Endothelial cell of umbilical vein (primary cell): ENCODE measurements around the gene ZBTB25. TPM values are rescaled to one million over a fixed set of nuclear protein-coding genes. Genes with fewer than 3 reads are reported as not detected.

ENCODE experiments used
- BruUV-seq: library from RNA; stranded (reverse); fragments of 400-500 nt; replicated peaks from 2 replicates; lab custom pipeline; 2021; lab: Mats Ljungman, UMichigan
- CTCF ChIA-PET: fragments of 300-600, 350-600 bp; sonication (Branson Sonifier 250); formaldehyde crosslinking; loops from one replicate; lab custom pipeline; 2021; ENCODE audit warnings: antibody characterized with exemption, inconsistent platforms; lab: Charles Lee
- POLR2A ChIA-PET: fragments of 300-600, 350-600 bp; sonication (Branson Sonifier 250); formaldehyde crosslinking; loops from one replicate; lab custom pipeline; 2021; ENCODE audit warnings: antibody characterized with exemption, inconsistent platforms; lab: Charles Lee
- DNase-seq: peaks from one replicate; pipeline ENCODE4 v3.0.0-alpha.2; 2011; ENCODE audit warnings: low read depth, low spot score
- FAIRE-seq: peaks from 2 replicates; lab custom pipeline; 2011; peaks lifted over from hg19 to GRCh38; lab: Jason Lieb, UNC
- H2AFZ ChIP-seq: 2 replicates; pipeline ENCODE4 v1.6.0; 2012; ENCODE audit warnings: low read depth, low read length, control low read depth, inconsistent platforms
- H3K27ac ChIP-seq: 2 replicates; pipeline ENCODE4 v1.5.1; 2011; ENCODE audit warnings: low read depth, mild to moderate bottlenecking, control low read depth, low read length, moderate library complexity; ENCODE audit not compliant: insufficient read depth
- H3K27me3 ChIP-seq, 2 experiments: 2 replicates each; pipeline versions ENCODE4 v1.6.0 to v1.6.1; 2011; ENCODE audit warnings: low read length in 2 of 2, mixed read lengths in 1 of 2; ENCODE audit not compliant: control insufficient read depth in 2 of 2, insufficient read depth in 2 of 2
- H3K36me3 ChIP-seq, 2 experiments: 2 replicates in 1 of 2; 3 replicates in 1 of 2; pipeline ENCODE4 v1.5.1; 2011; ENCODE audit warnings: low read length in 2 of 2, mild to moderate bottlenecking in 1 of 2, moderate library complexity in 1 of 2; ENCODE audit not compliant: control insufficient read depth in 2 of 2, insufficient read depth in 2 of 2; ENCODE audit errors: extremely low read depth in 1 of 2
- H3K4me1 ChIP-seq: 3 replicates; pipeline ENCODE4 v1.5.1; 2011; ENCODE audit warnings: mild to moderate bottlenecking, low read length; ENCODE audit not compliant: control insufficient read depth, insufficient read depth; ENCODE audit errors: extremely low read depth
- H3K4me2 ChIP-seq: 2 replicates; pipeline ENCODE4 v1.6.1; 2011; ENCODE audit warnings: low read length, control low read depth, mixed read lengths; ENCODE audit not compliant: insufficient read depth
- H3K4me3 ChIP-seq, 3 experiments: fragments of 200-600 bp in 1 of 3; sonication (generic), shearing (Covaris generic) in 1 of 3; replicated peaks in 1 of 3; 2 replicates each; pipeline ENCODE4 v1.5.1; 2011 to 2016; ENCODE audit warnings: control low read depth in 3 of 3, low read length in 3 of 3, mild to moderate bottlenecking in 2 of 3, inconsistent platforms in 1 of 3, low read depth in 1 of 3, moderate library complexity in 1 of 3; ENCODE audit not compliant: insufficient read depth in 1 of 3
- H3K79me2 ChIP-seq: 2 replicates; pipeline ENCODE4 v1.6.0; 2012; ENCODE audit warnings: low read length, inconsistent platforms; ENCODE audit not compliant: control insufficient read depth, insufficient read depth
- H3K9ac ChIP-seq: replicated peaks from 2 replicates; pipeline ENCODE3; 2011; ENCODE audit warnings: low read length, control low read depth; ENCODE audit not compliant: insufficient read depth; ENCODE audit errors: extremely low read depth
- H3K9me1 ChIP-seq: replicated peaks from 3 replicates; pipeline ENCODE4 v1.6.0; 2011; ENCODE audit warnings: mild to moderate bottlenecking, low read length; ENCODE audit not compliant: control insufficient read depth, insufficient read depth; ENCODE audit errors: extremely low read depth
- H3K9me3 ChIP-seq: replicated peaks from 2 replicates; pipeline ENCODE4 v1.5.1; 2012; ENCODE audit warnings: low read length, inconsistent platforms; ENCODE audit not compliant: control insufficient read depth, insufficient read depth
- H4K20me1 ChIP-seq: replicated peaks from 2 replicates; pipeline ENCODE3; 2011; ENCODE audit warnings: mild to moderate bottlenecking, low read length; ENCODE audit not compliant: control insufficient read depth, insufficient read depth; ENCODE audit errors: extremely low read depth
- CTCF ChIP-seq, 2 donors: IDR thresholded peaks; 1 replicate in 1 of 2; 2 replicates in 1 of 2; pipeline ENCODE4 v1.5.1; 2011; ENCODE audit warnings: low read length in 2 of 2, mild to moderate bottlenecking in 2 of 2, moderate library complexity in 2 of 2, control low read depth in 1 of 2, inconsistent platforms in 1 of 2, low read depth in 1 of 2; ENCODE audit not compliant: insufficient read depth in 1 of 2; ENCODE audit errors: extremely low read depth in 1 of 2
- EZH2 ChIP-seq: IDR thresholded peaks from 2 replicates; pipeline ENCODE4 v1.6.1; 2012; ENCODE audit warnings: borderline replicate concordance, low read depth, mild to moderate bottlenecking, moderate library complexity, low read length, inconsistent platforms; ENCODE audit not compliant: severe bottlenecking
- FOS ChIP-seq: IDR thresholded peaks from 2 replicates; pipeline ENCODE4 v1.6.1; 2011; ENCODE audit warnings: mild to moderate bottlenecking, low read length, moderate library complexity, borderline replicate concordance; ENCODE audit not compliant: insufficient read depth
- GATA2 ChIP-seq: IDR thresholded peaks from 2 replicates; pipeline ENCODE4 v1.7.0; 2011; ENCODE audit warnings: low read depth, mild to moderate bottlenecking, moderate library complexity, mixed read lengths, low read length; ENCODE audit not compliant: insufficient read length, insufficient read depth
- JUN ChIP-seq: IDR thresholded peaks from 2 replicates; pipeline ENCODE4 v1.6.1; 2011; ENCODE audit warnings: borderline replicate concordance, low read depth; ENCODE audit not compliant: insufficient read length, insufficient read depth
- MAX ChIP-seq: IDR thresholded peaks from 2 replicates; pipeline ENCODE4 v1.6.1; 2011; ENCODE audit not compliant: insufficient read depth, insufficient read length
- POLR2A ChIP-seq: IDR thresholded peaks from 2 replicates; pipeline ENCODE4 v1.6.1; 2012; ENCODE audit warnings: low read depth, mild to moderate bottlenecking, control low read depth, low read length
- POLR2AphosphoS5 ChIP-seq: IDR thresholded peaks from 2 replicates; pipeline ENCODE4 v1.6.1; 2012; ENCODE audit warnings: low read depth, mild to moderate bottlenecking, control low read depth, low read length, moderate library complexity; ENCODE audit not compliant: insufficient read depth
- dilution Hi-C: fragments of 300-500 bp; cut with MboI; formaldehyde crosslinking; loops from one replicate; pipeline ENCODE4 v1.15.0; 2019; ENCODE audit warnings: low sequenced_read_pairs; ENCODE audit not compliant: extremely low pct_ligation_motif_present
- intact Hi-C: fragments of 100-400 bp; cut with micrococcal nuclease; formaldehyde crosslinking; loops from one replicate; pipeline ENCODE4 v1.10.0; 2022
- polyA plus RNA-seq, 4 experiments: library from polyadenylated mRNA; depleted of rRNA in 3 of 4; stranded (reverse) in 3 of 4; unstranded in 1 of 4; fragments of >200 nt; gene quantifications; 2 replicates each; pipeline versions ENCODE4 v1.2.1 to v1.2.3, GENCODE V29; 2011 to 2012; ENCODE audit warnings: missing spikeins in 1 of 4
- total RNA-seq: library from RNA; stranded (reverse); gene quantifications from 2 replicates; pipeline ENCODE4 v1.2.3, GENCODE V29; 2021

Gene ZBTB25
- total and polyA plus RNA-seq, 2 donors (not counting 3 experiments of a cell fraction or from before 2014, with no cell fraction given), result 3.2 to 7.7 TPM

- TSS peak; percentile 44 for BruUV-seq
These were observed 36.9 kb upstream of the ZBTB25 start, which contains the start of gene HSPA2 for GRCh38 chr14:64540208-64541202. TSS of gene HSPA2 (plus strand) at chr14:64540741. CDS start at chr14:64540850, 109 bp downstream.

More at GRCh38 chr14:64540208-64541202, 36.9 kb upstream of the ZBTB25 start, which contains the start of gene HSPA2:
- no peaks in the 10 kb centered on the region for H3K9me1 ChIP-seq
- peaks cover 26 to 29% of the 10 kb centered on the region in 2 experiments for H3K27me3 ChIP-seq
- no peaks in the 10 kb centered on the region for H3K79me2 ChIP-seq
- peak; percentile 97 for FAIRE-seq
- intact Hi-C loops, result loop anchor here (1.0 to 5.0 kb wide), 5 partner anchors 29 to 222 kb away; partner anchors contain the start of gene ZBTB25
- CTCF ChIA-PET, result interaction anchor here (0.7 to 5.7 kb wide), 20 partner anchors 9 to 370 kb away, joined by 3 to 64 read pairs (median 5); partner anchors contain the start of gene MTHFD1
- no peaks in the 10 kb centered on the region for H3K9me3 ChIP-seq
- dilution Hi-C loops, result no loop called here
- H3K4me2 ChIP-seq, result peak within 1 kb of the TSS; percentile 93
- peak within 1 kb of the TSS; percentile 38 for H3K27ac ChIP-seq
- H3K9ac ChIP-seq, result peak within 1 kb of the TSS; percentile 59
- H3K4me3 ChIP-seq, result peak within 1 kb of the TSS; percentile 50 to 68 (median 64)
- H3K36me3 ChIP-seq, result no peaks in the 10 kb centered on the region
- peak within 1 kb of the TSS; percentile 94 for H2AFZ ChIP-seq
- H4K20me1 ChIP-seq, result no peaks in the 10 kb centered on the region
- peak; percentile 100 for DNase-seq
- POLR2A ChIA-PET, result interaction anchor here (0.5 to 1.5 kb wide), 15 partner anchors 10 to 164 kb away, joined by 3 to 12 read pairs (median 4); partner anchors contain the start of genes MTHFD1 and ZBTB1
- H3K4me1 ChIP-seq, result peaks cover 25% of the 10 kb centered on the region
- TF ChIP-seq GATA2, result no peak
- TF ChIP-seq JUN, result no peak
- peak; percentile 52 for TF ChIP-seq MAX
- no peak for TF ChIP-seq FOS
- peak; percentile 86 to 95 for TF ChIP-seq CTCF (IDR thresholded peaks at IDR 0.05; ENCODE audit: extremely low read depth in 1 of 2, insufficient read depth in 1 of 2, low read depth in 1 of 2, low read length in 2 of 2)
- peak; percentile 74 for TF ChIP-seq POLR2A
- peak; percentile 76 for TF ChIP-seq POLR2AphosphoS5
- no peak for TF ChIP-seq EZH2
